Activated gamma-delta T cell treated with Interleukin-2 at 50 U/mL for 16 hours (primary cell): ENCODE results near the gene PDP2.
A peak's percentile ranks its signal among the peaks of the same experiment; 100 is the strongest.
"Not testable (repeated sequence)": the region's sequence is repeated elsewhere in the genome, so short reads cannot be mapped to it uniquely, and the experiment has no call there.

Experiments
- DNase-seq: peaks from one replicate; pipeline ENCODE4 v3.0.0-alpha.2; 2020

Gene PDP2

GRCh38 chr16:66853261-66854139 is 26.8 kb upstream of the PDP2 start:
- DNase-seq = no peak

- no peak for DNase-seq
Measured at GRCh38 chr16:66856184-66856730, 24.1 kb upstream of the PDP2 start.

- DNase-seq = no peak
Measured at GRCh38 chr16:66856801-66857200, 23.5 kb upstream of the PDP2 start.

- no peak for DNase-seq
Measured at GRCh38 chr16:66857437-66857836, 22.9 kb upstream of the PDP2 start.

- DNase-seq = no peak
Measured at GRCh38 chr16:66858740-66859396, 21.4 kb upstream of the PDP2 start.

GRCh38 chr16:66859397-66860068 is 20.8 kb upstream of the PDP2 start:
- DNase-seq = no peak

GRCh38 chr16:66862023-66862520 is 18.2 kb upstream of the PDP2 start:
- no peak for DNase-seq

- DNase-seq = no peak
Measured at GRCh38 chr16:66863707-66864106, 16.6 kb upstream of the PDP2 start.

GRCh38 chr16:66869424-66869823 is 10.9 kb upstream of the PDP2 start:
- DNase-seq = no peak

GRCh38 chr16:66871363-66871762 is 9.0 kb upstream of the PDP2 start:
- DNase-seq = not testable (repeated sequence)

- no peak for DNase-seq
Measured at GRCh38 chr16:66871840-66872239, 8.5 kb upstream of the PDP2 start.

GRCh38 chr16:66872559-66872942 is 7.8 kb upstream of the PDP2 start:
- no peak for DNase-seq

- peak; percentile 90 for DNase-seq
Measured at GRCh38 chr16:66872943-66873684, 7.2 kb upstream of the PDP2 start.

- DNase-seq = no peak
Measured at GRCh38 chr16:66873685-66874055, 6.6 kb upstream of the PDP2 start.

GRCh38 chr16:66874079-66874775 is 6.1 kb upstream of the PDP2 start:
- DNase-seq = no peak

GRCh38 chr16:66878067-66878466 is 2.2 kb upstream of the PDP2 start:
- no peak for DNase-seq

GRCh38 chr16:66881014-66881417 is 701 bp downstream of the PDP2 start:
- DNase-seq = no peak

GRCh38 chr16:66881560-66881959 is 1.2 kb downstream of the PDP2 start:
- no peak for DNase-seq

- DNase-seq = no peak
Measured at GRCh38 chr16:66881964-66882508, 1.7 kb downstream of the PDP2 start.

- no peak for DNase-seq
Measured at GRCh38 chr16:66882702-66883101, 2.4 kb downstream of the PDP2 start.

GRCh38 chr16:66885491-66885890 is 5.2 kb downstream of the PDP2 start:
- DNase-seq = no peak

GRCh38 chr16:66886321-66886720 is 6.0 kb downstream of the PDP2 start:
- DNase-seq = no peak
